Measurements from ENCODE around the gene SYCE1.

Gene SYCE1

DNA sequence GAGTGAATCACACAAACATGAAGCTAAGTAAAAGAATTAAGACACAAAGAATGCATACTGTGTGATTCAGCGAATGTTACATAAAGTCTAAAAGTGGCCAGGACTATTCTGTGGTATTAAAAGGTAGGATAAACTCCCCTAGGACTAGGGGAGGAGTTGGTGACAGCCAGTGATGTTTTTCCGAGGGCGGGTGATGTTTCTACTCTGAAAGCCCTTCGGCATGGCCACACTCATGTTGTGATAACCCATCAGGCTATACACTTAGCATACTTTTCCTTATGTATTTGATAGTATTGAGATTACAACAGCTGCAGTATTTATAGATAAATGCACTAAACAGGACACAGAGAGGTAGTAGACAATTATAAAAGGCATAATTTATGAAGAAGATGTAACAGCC, 54.0 kb downstream of the SYCE1 start:
- DNase-seq, result no peak

DNA sequence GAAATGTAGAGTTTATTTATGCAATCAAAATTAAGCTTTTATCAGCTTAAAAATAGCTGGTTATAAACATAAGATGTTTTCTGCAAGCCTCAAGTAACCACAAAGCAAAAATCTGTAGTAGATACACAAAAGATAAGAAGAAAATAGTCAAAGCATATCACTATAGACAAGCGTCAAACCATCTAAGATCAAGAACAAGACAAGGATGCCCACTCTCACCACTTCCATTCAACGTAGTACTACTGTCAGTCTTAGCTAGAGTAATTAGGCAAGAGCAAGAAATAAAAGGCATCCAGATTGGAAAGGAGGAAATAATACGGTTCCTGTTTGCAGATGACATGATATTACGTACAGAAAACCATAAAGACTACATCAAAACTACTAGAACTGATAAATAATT, 55.7 kb downstream of the SYCE1 start:
- no peak for DNase-seq

Measured in CD4-positive, alpha-beta T cell treated with Interleukin-4 for 1 hour (primary cell).